Measurements from ENCODE around the gene RNF2. TPM values are rescaled to one million over a fixed set of nuclear protein-coding genes. Genes with fewer than 3 reads are reported as not detected.
"Not testable (repeated sequence)": the region's sequence is repeated elsewhere in the genome, so short reads cannot be mapped to it uniquely, and the experiment has no call there.

The RNF2 gene
- total RNA-seq (10 to 100 TPM; 15.8 to 21.3 TPM), polyA plus RNA-seq (ENCODE audit: insufficient read length in 6 of 6) (10 to 100 TPM; 38.3 to 46.2 (median 41.3) TPM)
- long read RNA-seq, donor 1, transcript RNF2-202 (7 exons, 3,606 nt): major isoform, 8 of 17 reads
- long read RNA-seq, donor 1, partial matches to known transcripts: 9 of 17 reads
- long read RNA-seq, donor 1, other reads (novel, unspliced or antisense): 0 of 17 reads
- long read RNA-seq, donor 2, transcript RNF2-202 (7 exons, 3,606 nt): major isoform, 10 of 10 reads
- long read RNA-seq, donor 2, partial matches to known transcripts: 0 of 10 reads
- long read RNA-seq, donor 2, other reads (novel, unspliced or antisense): 0 of 10 reads
- long read RNA-seq, donor 3, transcript RNF2-202 (7 exons, 3,606 nt): major isoform, 5 of 5 reads
- long read RNA-seq, donor 3, partial matches to known transcripts: 0 of 5 reads
- long read RNA-seq, donor 3, other reads (novel, unspliced or antisense): 0 of 5 reads
- long read RNA-seq, donor 4, partial matches to known transcripts: 0 of 3 reads
- long read RNA-seq, donor 4, other reads (novel, unspliced or antisense): 0 of 3 reads
- long read RNA-seq, donor 5, transcript RNF2-202 (7 exons, 3,606 nt): major isoform, 9 of 9 reads
- long read RNA-seq, donor 5, partial matches to known transcripts: 0 of 9 reads
- long read RNA-seq, donor 5, other reads (novel, unspliced or antisense): 0 of 9 reads
- long read RNA-seq, donor 6, transcript RNF2-202 (7 exons, 3,606 nt): major isoform, 8 of 9 reads
- long read RNA-seq, donor 6, partial matches to known transcripts: 0 of 9 reads
- long read RNA-seq, donor 6, other reads (novel, unspliced or antisense): 0 of 9 reads
- long read RNA-seq, donor 7, transcript RNF2-202 (7 exons, 3,606 nt): major isoform, 5 of 5 reads
- long read RNA-seq, donor 7, partial matches to known transcripts: 0 of 5 reads
- long read RNA-seq, donor 7, other reads (novel, unspliced or antisense): 0 of 5 reads
- long read RNA-seq, donor 8, transcript RNF2-202 (7 exons, 3,606 nt): major isoform, 10 of 10 reads
- long read RNA-seq, donor 8, partial matches to known transcripts: 0 of 10 reads
- long read RNA-seq, donor 8, other reads (novel, unspliced or antisense): 0 of 10 reads
- long read RNA-seq, donor 9: 0 reads
- long read RNA-seq, donor 10: 0 reads
- long read RNA-seq, donor 11, transcript RNF2-202 (7 exons, 3,606 nt): major isoform, 14 of 15 reads
- long read RNA-seq, donor 11, partial matches to known transcripts: 0 of 15 reads
- long read RNA-seq, donor 11, other reads (novel, unspliced or antisense): 0 of 15 reads
- long read RNA-seq, donor 12, transcript RNF2-202 (7 exons, 3,606 nt): major isoform, 8 of 8 reads
- long read RNA-seq, donor 12, partial matches to known transcripts: 0 of 8 reads
- long read RNA-seq, donor 12, other reads (novel, unspliced or antisense): 0 of 8 reads

- Histone ChIP-seq H3K27me3 (no peaks in the 10 kb centered on the region), H3K4me3 (peak within 1 kb of the TSS; percentile 80 to 86), H3K27ac (peak within 1 kb of the TSS; percentile 84 to 87), H3K9me3 (no peaks in the 10 kb centered on the region), H3K36me3 (no peaks in the 10 kb centered on the region), H3K4me1 (peaks cover 12 to 28% of the 10 kb centered on the region in 2 donors)
- ATAC-seq (peak; percentile 95), DNase-seq (peak; percentile 77 to 95 (median 87))
- intact Hi-C loops (cut with DNase I): no loop called here
- no peak for TF ChIP-seq CTCF (IDR thresholded peaks at IDR 0.05)
These were observed at the start of gene RNF2 for GRCh38 chr1:185044981-185045813. TSS of gene RNF2 (plus strand) at chr1:185045558. CDS start at chr1:185087554, 41,996 bp downstream.

- not testable (repeated sequence) for ATAC-seq, H3K36me3 ChIP-seq, H3K4me3 ChIP-seq, H3K4me1 ChIP-seq, DNase-seq, H3K27me3 ChIP-seq, H3K27ac ChIP-seq, H3K9me3 ChIP-seq
- intact Hi-C loops (cut with DNase I): loop anchor here in 1 of 2 donors (10.0 kb wide), 1 partner anchor 165 kb away; no protein-coding TSS in a partner anchor
These were observed 45.4 kb upstream of the RNF2 start for GRCh38 chr1:184999974-185000373.

- ATAC-seq; H3K9me3 ChIP-seq; H3K36me3 ChIP-seq; H3K27ac ChIP-seq; H3K4me1 ChIP-seq; intact Hi-C loops (cut with DNase I); DNase-seq; H3K4me3 ChIP-seq; H3K27me3 ChIP-seq: not testable (repeated sequence)
These were observed 44.0 kb upstream of the RNF2 start for GRCh38 chr1:185001312-185001880.

- Histone ChIP-seq H3K27ac (no peak overlapping the region), H3K4me3 (no peak overlapping the region), H3K4me1 (no peaks in the 10 kb centered on the region), H3K9me3 (no peaks in the 10 kb centered on the region), H3K36me3 (no peaks in the 10 kb centered on the region), H3K27me3 (no peaks in the 10 kb centered on the region)
- ATAC-seq (no peak), DNase-seq (no peak)
- intact Hi-C loops (cut with DNase I): no loop called here
- no peak for TF ChIP-seq CTCF (IDR thresholded peaks at IDR 0.05)
These were observed 36.5 kb upstream of the RNF2 start for GRCh38 chr1:185008838-185009237.

GRCh38 chr1:185010361-185010760 is 35.0 kb upstream of the RNF2 start:
- Histone ChIP-seq H3K36me3 (no peaks in the 10 kb centered on the region), H3K4me3 (no peak overlapping the region), H3K27me3 (no peaks in the 10 kb centered on the region), H3K4me1 (no peaks in the 10 kb centered on the region), H3K9me3 (no peaks in the 10 kb centered on the region), H3K27ac (no peak overlapping the region)
- DNase-seq (no peak), ATAC-seq (no peak)
- intact Hi-C loops (cut with DNase I): no loop called here
- TF ChIP-seq CTCF (IDR thresholded peaks at IDR 0.05): no peak
